NCI-H345 treated with DMSO at 0.1 percent for 48 hours (cell line): ENCODE measurements around the gene THAP3.
"Not testable (repeated sequence)": the region's sequence is repeated elsewhere in the genome, so short reads cannot be mapped to it uniquely, and the experiment has no call there.

Source experiments
- DNase-seq: peaks from one replicate; lab custom pipeline; 2025; ENCODE audit not compliant: unreplicated experiment; lab: John Stamatoyannopoulos, UW

Gene THAP3

GRCh38 chr1:6590046-6590445, 34.6 kb upstream of the THAP3 start:
- no peak for DNase-seq

- no peak for DNase-seq
These were observed 33.4 kb upstream of the THAP3 start for GRCh38 chr1:6591222-6591621.

GRCh38 chr1:6591644-6592043, 33.0 kb upstream of the THAP3 start:
- DNase-seq: no peak

- DNase-seq: no peak
These were observed 32.2 kb upstream of the THAP3 start for GRCh38 chr1:6592441-6592840.

- DNase-seq: no peak
These were observed 31.6 kb upstream of the THAP3 start for GRCh38 chr1:6592865-6593593.

- DNase-seq: no peak
These were observed 30.9 kb upstream of the THAP3 start for GRCh38 chr1:6593810-6594209.

- DNase-seq: no peak
These were observed 29.5 kb upstream of the THAP3 start for GRCh38 chr1:6594977-6595740.

- no peak for DNase-seq
These were observed 28.3 kb upstream of the THAP3 start for GRCh38 chr1:6596351-6596750.

GRCh38 chr1:6596886-6597776, 27.5 kb upstream of the THAP3 start:
- no peak for DNase-seq

- no peak for DNase-seq
These were observed 26.9 kb upstream of the THAP3 start for GRCh38 chr1:6597777-6598131.

GRCh38 chr1:6599141-6599975, 25.3 kb upstream of the THAP3 start:
- no peak for DNase-seq

- DNase-seq: not testable (repeated sequence)
These were observed 24.7 kb upstream of the THAP3 start for GRCh38 chr1:6599991-6600390.

- no peak for DNase-seq
These were observed 24.1 kb upstream of the THAP3 start for GRCh38 chr1:6600410-6601048.

GRCh38 chr1:6601049-6601922, 23.4 kb upstream of the THAP3 start:
- no peak for DNase-seq

- DNase-seq: no peak
These were observed 22.6 kb upstream of the THAP3 start for GRCh38 chr1:6601923-6602668.

- DNase-seq: peak; percentile 23
These were observed 21.9 kb upstream of the THAP3 start, which contains the start of gene KLHL21 for GRCh38 chr1:6602669-6603237. KLHL21 (minus strand) TSS chr1:6602869; CDS start chr1:6602817, 52 bp downstream.

- DNase-seq: no peak
These were observed 21.3 kb upstream of the THAP3 start for GRCh38 chr1:6603238-6603914.
